ENCODE data around the gene FRMD3.

FRMD3 gene

DNA sequence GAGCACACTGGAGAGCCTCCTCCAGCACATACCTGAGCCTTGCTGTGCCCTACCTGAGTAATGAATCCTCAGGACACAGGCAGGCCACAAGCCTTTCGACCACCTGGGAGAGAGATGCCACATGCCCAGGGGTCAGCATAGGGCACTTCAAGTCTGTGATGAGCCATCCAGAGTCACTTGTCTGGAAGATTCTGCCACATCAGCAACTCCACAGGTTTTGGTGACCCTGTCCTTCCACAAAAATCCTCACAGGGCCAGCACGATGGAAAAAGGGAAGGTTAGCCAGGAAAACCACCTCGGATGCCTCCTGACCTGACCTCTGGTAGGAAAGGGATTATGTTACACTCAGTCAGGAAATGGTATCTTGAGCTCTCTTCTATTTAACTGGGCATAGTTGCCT lies 46.8 kb downstream of the FRMD3 start:
- Histone ChIP-seq H3K79me1 (ENCODE audit: low read length) (no peaks in the 10 kb centered on the region), H2BK12ac (ENCODE audit: low read length) (no peak overlapping the region), H3K4ac (ENCODE audit: low read depth, low read length) (no peak overlapping the region), H3K18ac (ENCODE audit: low read length) (no peak overlapping the region), H4K8ac (ENCODE audit: low read depth, low read length) (no peak overlapping the region), H3K4me1 (ENCODE audit: control insufficient read depth in 1 of 2, insufficient read depth in 2 of 2, low read length in 2 of 2) (peaks cover 0 to 2% of the 10 kb centered on the region in 2 experiments), H3K79me2 (ENCODE audit: control insufficient read depth, insufficient read depth, low read length, poor library complexity) (no peaks in the 10 kb centered on the region), H3K4me2 (ENCODE audit: low read length) (no peak overlapping the region), H2BK5ac (ENCODE audit: low read depth, low read length, poor library complexity) (no peak overlapping the region), H3K4me3 (ENCODE audit: low read depth, low read length) (no peak overlapping the region), H3K36me3 (ENCODE audit: control insufficient read depth in 1 of 2, insufficient read depth in 2 of 2, low read length in 2 of 2) (no peaks in the 10 kb centered on the region), H3K27ac (ENCODE audit: low read depth, low read length) (no peak overlapping the region), H3K23ac (ENCODE audit: low read length) (no peak overlapping the region), H4K12ac (ENCODE audit: low read depth, low read length) (no peak overlapping the region), H3K14ac (ENCODE audit: low read length) (no peak overlapping the region), H3K9ac (ENCODE audit: low read length) (no peak overlapping the region), H2BK120ac (ENCODE audit: insufficient read depth, low read length, poor library complexity) (no peak overlapping the region), H2AK5ac (ENCODE audit: low read length) (no peak overlapping the region), H2AFZ (ENCODE audit: insufficient read depth, low read length, poor library complexity) (no peak overlapping the region), H4K91ac (ENCODE audit: low read depth, low read length) (no peak overlapping the region), H3K9me3 (ENCODE audit: insufficient read depth, low read depth, low read length) (no peaks in the 10 kb centered on the region), H3K27me3 (ENCODE audit: insufficient read depth, low read length) (no peaks in the 10 kb centered on the region)
- WGBS (ENCODE audit: extremely low coverage, insufficient coverage, insufficient read length) = no CpG with 5 or more reads among the region's 3 CpGs
- DNase-seq = no peak

DNA sequence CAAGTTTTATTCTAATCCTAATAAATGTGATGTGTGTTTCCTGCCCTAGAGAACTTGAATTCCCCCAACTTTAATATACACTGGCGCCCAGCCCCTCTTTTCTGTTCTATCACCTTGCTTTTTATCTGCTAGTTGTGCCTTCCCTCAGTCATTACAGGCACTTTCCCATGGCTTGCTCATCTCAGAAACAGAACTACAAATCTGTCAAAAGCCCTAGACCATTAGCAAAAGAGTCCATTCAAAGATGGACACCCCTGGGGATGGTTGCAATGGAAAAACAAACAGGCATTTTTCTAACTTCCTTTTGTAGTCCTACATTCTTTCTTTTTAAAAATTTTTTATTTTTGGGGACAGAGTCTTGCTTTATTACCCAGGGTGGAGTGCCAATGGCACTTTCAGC lies 48.2 kb downstream of the FRMD3 start:
- Histone ChIP-seq H3K4me1 (ENCODE audit: control insufficient read depth in 1 of 2, insufficient read depth in 2 of 2, low read length in 2 of 2) (peaks cover 0 to 2% of the 10 kb centered on the region in 2 experiments), H3K23ac (ENCODE audit: low read length) (no peak overlapping the region), H3K4ac (ENCODE audit: low read depth, low read length) (no peak overlapping the region), H2AK5ac (ENCODE audit: low read length) (no peak overlapping the region), H3K4me2 (ENCODE audit: low read length) (no peak overlapping the region), H2BK120ac (ENCODE audit: insufficient read depth, low read length, poor library complexity) (no peak overlapping the region), H3K79me1 (ENCODE audit: low read length) (no peaks in the 10 kb centered on the region), H3K4me3 (ENCODE audit: low read depth, low read length) (no peak overlapping the region), H3K14ac (ENCODE audit: low read length) (no peak overlapping the region), H2BK5ac (ENCODE audit: low read depth, low read length, poor library complexity) (no peak overlapping the region), H4K91ac (ENCODE audit: low read depth, low read length) (no peak overlapping the region), H3K18ac (ENCODE audit: low read length) (no peak overlapping the region), H3K9ac (ENCODE audit: low read length) (no peak overlapping the region), H2AFZ (ENCODE audit: insufficient read depth, low read length, poor library complexity) (no peak overlapping the region), H3K79me2 (ENCODE audit: control insufficient read depth, insufficient read depth, low read length, poor library complexity) (no peaks in the 10 kb centered on the region), H3K36me3 (ENCODE audit: control insufficient read depth in 1 of 2, insufficient read depth in 2 of 2, low read length in 2 of 2) (no peaks in the 10 kb centered on the region), H3K27ac (ENCODE audit: low read depth, low read length) (no peak overlapping the region), H4K8ac (ENCODE audit: low read depth, low read length) (no peak overlapping the region), H4K12ac (ENCODE audit: low read depth, low read length) (no peak overlapping the region), H3K27me3 (ENCODE audit: insufficient read depth, low read length) (no peaks in the 10 kb centered on the region), H2BK12ac (ENCODE audit: low read length) (no peak overlapping the region), H3K9me3 (ENCODE audit: insufficient read depth, low read depth, low read length) (no peaks in the 10 kb centered on the region)
- no CpG with 5 or more reads among the region's 1 CpG for WGBS (ENCODE audit: extremely low coverage, insufficient coverage, insufficient read length)
- no peak for DNase-seq

DNA sequence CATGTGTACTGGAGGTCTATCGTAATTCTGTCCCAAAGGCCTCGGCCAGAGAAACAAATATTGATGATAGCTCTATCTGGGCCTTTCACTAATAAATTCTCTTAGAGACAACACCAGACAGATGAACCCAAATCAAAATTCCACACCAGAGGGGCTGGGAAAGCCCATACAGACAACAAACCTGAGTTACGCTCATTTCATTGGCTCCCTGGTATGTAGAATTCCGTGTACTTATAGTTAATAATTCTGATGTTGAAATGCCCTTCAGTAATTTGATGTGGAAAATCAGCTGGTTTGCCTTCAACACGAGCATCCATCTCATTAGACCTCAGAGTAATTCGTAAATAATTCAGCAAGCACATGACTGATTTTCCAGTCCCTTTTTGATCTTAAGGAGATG lies 53.2 kb downstream of the FRMD3 start:
- H3K4ac ChIP-seq (ENCODE audit: low read depth, low read length) = no peak overlapping the region
- H2BK12ac ChIP-seq (ENCODE audit: low read length) = no peak overlapping the region
- H3K27ac ChIP-seq (ENCODE audit: low read depth, low read length) = no peak overlapping the region
- H3K27me3 ChIP-seq (ENCODE audit: insufficient read depth, low read length) = no peaks in the 10 kb centered on the region
- no peak overlapping the region for H4K12ac ChIP-seq (ENCODE audit: low read depth, low read length)
- H2BK120ac ChIP-seq (ENCODE audit: insufficient read depth, low read length, poor library complexity) = no peak overlapping the region
- H3K79me1 ChIP-seq (ENCODE audit: low read length) = no peaks in the 10 kb centered on the region
- H2AFZ ChIP-seq (ENCODE audit: insufficient read depth, low read length, poor library complexity) = no peak overlapping the region
- H2AK5ac ChIP-seq (ENCODE audit: low read length) = no peak overlapping the region
- H3K18ac ChIP-seq (ENCODE audit: low read length) = no peak overlapping the region
- no CpG with 5 or more reads among the region's 6 CpGs for WGBS (ENCODE audit: extremely low coverage, insufficient coverage, insufficient read length)
- H2BK5ac ChIP-seq (ENCODE audit: low read depth, low read length, poor library complexity) = no peak overlapping the region
- no peak overlapping the region for H3K4me3 ChIP-seq (ENCODE audit: low read depth, low read length)
- H3K4me2 ChIP-seq (ENCODE audit: low read length) = no peak overlapping the region
- H3K4me1 ChIP-seq (ENCODE audit: control insufficient read depth in 1 of 2, insufficient read depth in 2 of 2, low read length in 2 of 2) = no peaks in the 10 kb centered on the region
- H3K14ac ChIP-seq (ENCODE audit: low read length) = no peak overlapping the region
- H3K79me2 ChIP-seq (ENCODE audit: control insufficient read depth, insufficient read depth, low read length, poor library complexity) = no peaks in the 10 kb centered on the region
- H3K9ac ChIP-seq (ENCODE audit: low read length) = no peak overlapping the region
- H4K8ac ChIP-seq (ENCODE audit: low read depth, low read length) = no peak overlapping the region
- no peaks in the 10 kb centered on the region for H3K9me3 ChIP-seq (ENCODE audit: insufficient read depth, low read depth, low read length)
- DNase-seq = no peak
- no peak overlapping the region for H3K23ac ChIP-seq (ENCODE audit: low read length)
- no peaks in the 10 kb centered on the region for H3K36me3 ChIP-seq (ENCODE audit: control insufficient read depth in 1 of 2, insufficient read depth in 2 of 2, low read length in 2 of 2)
- no peak overlapping the region for H4K91ac ChIP-seq (ENCODE audit: low read depth, low read length)

DNA sequence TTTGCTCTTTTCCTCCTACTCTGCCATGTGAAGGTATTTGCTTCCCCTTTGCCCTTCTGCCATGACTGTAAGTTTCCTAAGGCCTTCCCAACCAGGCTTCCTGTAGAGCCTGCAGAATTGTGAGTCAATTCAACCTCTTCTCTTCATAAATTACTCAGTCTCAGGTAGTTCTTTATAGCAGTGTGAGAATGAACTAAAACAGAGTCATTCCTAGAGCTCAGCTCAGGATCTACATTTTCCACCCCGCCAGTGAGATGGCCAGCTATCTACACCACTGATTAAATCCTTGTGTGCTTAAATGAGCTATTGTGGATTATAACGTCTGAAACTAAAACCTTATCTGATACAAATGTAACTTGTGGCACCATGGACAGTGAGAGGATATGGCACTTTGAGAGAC lies 55.0 kb downstream of the FRMD3 start:
- no peak overlapping the region for H2BK5ac ChIP-seq (ENCODE audit: low read depth, low read length, poor library complexity)
- no peak for DNase-seq
- H2BK120ac ChIP-seq (ENCODE audit: insufficient read depth, low read length, poor library complexity) = no peak overlapping the region
- no peak overlapping the region for H2AFZ ChIP-seq (ENCODE audit: insufficient read depth, low read length, poor library complexity)
- no peak overlapping the region for H3K27ac ChIP-seq (ENCODE audit: low read depth, low read length)
- no peak overlapping the region for H4K8ac ChIP-seq (ENCODE audit: low read depth, low read length)
- no peaks in the 10 kb centered on the region for H3K79me1 ChIP-seq (ENCODE audit: low read length)
- H2AK5ac ChIP-seq (ENCODE audit: low read length) = no peak overlapping the region
- no peak overlapping the region for H3K4me3 ChIP-seq (ENCODE audit: low read depth, low read length)
- no peak overlapping the region for H3K18ac ChIP-seq (ENCODE audit: low read length)
- H3K79me2 ChIP-seq (ENCODE audit: control insufficient read depth, insufficient read depth, low read length, poor library complexity) = no peaks in the 10 kb centered on the region
- no peak overlapping the region for H3K4ac ChIP-seq (ENCODE audit: low read depth, low read length)
- no CpG with 5 or more reads among the region's 2 CpGs for WGBS (ENCODE audit: extremely low coverage, insufficient coverage, insufficient read length)
- H4K12ac ChIP-seq (ENCODE audit: low read depth, low read length) = no peak overlapping the region
- no peak overlapping the region for H2BK12ac ChIP-seq (ENCODE audit: low read length)
- no peaks in the 10 kb centered on the region for H3K9me3 ChIP-seq (ENCODE audit: insufficient read depth, low read depth, low read length)
- H4K91ac ChIP-seq (ENCODE audit: low read depth, low read length) = no peak overlapping the region
- H3K4me2 ChIP-seq (ENCODE audit: low read length) = no peak overlapping the region
- H3K4me1 ChIP-seq (ENCODE audit: control insufficient read depth in 1 of 2, insufficient read depth in 2 of 2, low read length in 2 of 2) = no peaks in the 10 kb centered on the region
- H3K14ac ChIP-seq (ENCODE audit: low read length) = no peak overlapping the region
- no peak overlapping the region for H3K9ac ChIP-seq (ENCODE audit: low read length)
- H3K27me3 ChIP-seq (ENCODE audit: insufficient read depth, low read length) = no peaks in the 10 kb centered on the region
- H3K36me3 ChIP-seq (ENCODE audit: control insufficient read depth in 1 of 2, insufficient read depth in 2 of 2, low read length in 2 of 2) = no peaks in the 10 kb centered on the region
- H3K23ac ChIP-seq (ENCODE audit: low read length) = no peak overlapping the region
